Osteoblast (primary cell): Measurements from ENCODE around the gene BTK. TPM values are rescaled to one million over a fixed set of nuclear protein-coding genes. Genes with fewer than 3 reads are reported as not detected.
A peak's percentile ranks its signal among the peaks of the same experiment; 100 is the strongest.

Experiments used
- DNase-seq: peaks from one replicate; pipeline ENCODE4 v3.0.0; 2011; ENCODE audit warnings: low spot score, mixed read lengths; ENCODE audit not compliant: insufficient read length; ENCODE audit errors: missing footprints
- H2AFZ ChIP-seq: 2 replicates; pipeline ENCODE4 v1.6.0; 2011; ENCODE audit warnings: mild to moderate bottlenecking, low read length
- H3K27ac ChIP-seq: 2 replicates; pipeline ENCODE4 v1.5.1; 2011; ENCODE audit warnings: mild to moderate bottlenecking, low read depth, low read length, moderate library complexity
- H3K27me3 ChIP-seq: 2 replicates; pipeline ENCODE4 v1.6.0; 2012; ENCODE audit warnings: mild to moderate bottlenecking, control low read depth, inconsistent platforms, low read length, moderate library complexity; ENCODE audit not compliant: insufficient read depth
- H3K36me3 ChIP-seq: 2 replicates; pipeline ENCODE4 v1.5.1; 2011; ENCODE audit warnings: mild to moderate bottlenecking, low read length, control low read depth, moderate library complexity; ENCODE audit not compliant: insufficient read depth
- H3K4me1 ChIP-seq: 2 replicates; pipeline ENCODE4 v1.5.1; 2011; ENCODE audit warnings: mild to moderate bottlenecking, low read length, control low read depth, moderate library complexity; ENCODE audit not compliant: insufficient read depth
- H3K4me2 ChIP-seq: 2 replicates; pipeline ENCODE4 v1.6.0; 2011; ENCODE audit warnings: mild to moderate bottlenecking, low read length; ENCODE audit not compliant: insufficient read depth
- H3K4me3 ChIP-seq: fragments of 200-600 bp; sonication (generic); 3 replicates; pipeline ENCODE4 v1.5.1; 2012; ENCODE audit warnings: mild to moderate bottlenecking, low read length, inconsistent platforms; ENCODE audit not compliant: insufficient read depth
- H3K79me2 ChIP-seq: 2 replicates; pipeline ENCODE4 v1.6.0; 2012; ENCODE audit warnings: mild to moderate bottlenecking, low read length, control low read depth, inconsistent platforms; ENCODE audit not compliant: insufficient read depth
- H3K9me3 ChIP-seq: 2 replicates; pipeline ENCODE4 v1.5.1; 2011; ENCODE audit warnings: low read depth, low read length, control low read depth
- H4K20me1 ChIP-seq: 2 replicates; pipeline ENCODE4 v1.6.0; 2012; ENCODE audit warnings: mild to moderate bottlenecking, low read length, control low read depth; ENCODE audit not compliant: insufficient read depth
- total RNA-seq: library from RNA; depleted of rRNA; stranded (reverse); fragments of >200 nt; gene quantifications from 2 replicates; pipeline ENCODE4 v1.2.3, GENCODE V29; 2012
- TF ChIP-seq, protein P1 (sequence below): IDR thresholded peaks from 2 replicates; pipeline ENCODE4 v1.5.1; 2011; ENCODE audit warnings: mild to moderate bottlenecking, low read depth, low read length, moderate library complexity; ENCODE audit errors: extremely low read depth

BTK gene
- total RNA-seq, 1 donor = not detected

DNA sequence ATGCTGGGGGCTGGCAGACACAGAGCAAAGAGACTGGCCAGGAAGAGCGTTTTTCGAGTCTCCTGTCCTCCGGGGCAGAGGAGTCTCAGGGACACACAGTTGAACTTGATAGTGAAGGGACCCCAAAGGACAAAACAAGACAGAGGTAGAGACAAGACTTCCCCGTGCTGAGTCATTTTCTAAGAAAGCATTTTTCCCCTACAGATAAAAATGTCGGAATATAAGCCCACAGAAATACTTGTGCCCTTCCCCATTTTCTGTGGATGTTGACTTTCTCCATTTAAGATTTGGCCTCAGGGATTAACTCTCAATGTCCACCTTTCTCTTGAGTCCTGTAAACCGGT is 523 bp upstream of the BTK start:
- peaks cover under 1% of the 10 kb centered on the region for H4K20me1 ChIP-seq
- no peak overlapping the region for H3K27ac ChIP-seq
- peaks cover under 1% of the 10 kb centered on the region for H3K36me3 ChIP-seq
- peaks cover 16% of the 10 kb centered on the region for H3K27me3 ChIP-seq
- no peak overlapping the region for H3K4me3 ChIP-seq
- H3K79me2 ChIP-seq = peaks cover 6% of the 10 kb centered on the region
- H2AFZ ChIP-seq = no peak overlapping the region
- no peak overlapping the region for H3K4me2 ChIP-seq
- no peaks in the 10 kb centered on the region for H3K9me3 ChIP-seq
- TF ChIP-seq, protein P1, sequence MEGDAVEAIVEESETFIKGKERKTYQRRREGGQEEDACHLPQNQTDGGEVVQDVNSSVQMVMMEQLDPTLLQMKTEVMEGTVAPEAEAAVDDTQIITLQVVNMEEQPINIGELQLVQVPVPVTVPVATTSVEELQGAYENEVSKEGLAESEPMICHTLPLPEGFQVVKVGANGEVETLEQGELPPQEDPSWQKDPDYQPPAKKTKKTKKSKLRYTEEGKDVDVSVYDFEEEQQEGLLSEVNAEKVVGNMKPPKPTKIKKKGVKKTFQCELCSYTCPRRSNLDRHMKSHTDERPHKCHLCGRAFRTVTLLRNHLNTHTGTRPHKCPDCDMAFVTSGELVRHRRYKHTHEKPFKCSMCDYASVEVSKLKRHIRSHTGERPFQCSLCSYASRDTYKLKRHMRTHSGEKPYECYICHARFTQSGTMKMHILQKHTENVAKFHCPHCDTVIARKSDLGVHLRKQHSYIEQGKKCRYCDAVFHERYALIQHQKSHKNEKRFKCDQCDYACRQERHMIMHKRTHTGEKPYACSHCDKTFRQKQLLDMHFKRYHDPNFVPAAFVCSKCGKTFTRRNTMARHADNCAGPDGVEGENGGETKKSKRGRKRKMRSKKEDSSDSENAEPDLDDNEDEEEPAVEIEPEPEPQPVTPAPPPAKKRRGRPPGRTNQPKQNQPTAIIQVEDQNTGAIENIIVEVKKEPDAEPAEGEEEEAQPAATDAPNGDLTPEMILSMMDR = no peak
- peaks cover under 1% of the 10 kb centered on the region for H3K4me1 ChIP-seq
- no peak for DNase-seq

DNA sequence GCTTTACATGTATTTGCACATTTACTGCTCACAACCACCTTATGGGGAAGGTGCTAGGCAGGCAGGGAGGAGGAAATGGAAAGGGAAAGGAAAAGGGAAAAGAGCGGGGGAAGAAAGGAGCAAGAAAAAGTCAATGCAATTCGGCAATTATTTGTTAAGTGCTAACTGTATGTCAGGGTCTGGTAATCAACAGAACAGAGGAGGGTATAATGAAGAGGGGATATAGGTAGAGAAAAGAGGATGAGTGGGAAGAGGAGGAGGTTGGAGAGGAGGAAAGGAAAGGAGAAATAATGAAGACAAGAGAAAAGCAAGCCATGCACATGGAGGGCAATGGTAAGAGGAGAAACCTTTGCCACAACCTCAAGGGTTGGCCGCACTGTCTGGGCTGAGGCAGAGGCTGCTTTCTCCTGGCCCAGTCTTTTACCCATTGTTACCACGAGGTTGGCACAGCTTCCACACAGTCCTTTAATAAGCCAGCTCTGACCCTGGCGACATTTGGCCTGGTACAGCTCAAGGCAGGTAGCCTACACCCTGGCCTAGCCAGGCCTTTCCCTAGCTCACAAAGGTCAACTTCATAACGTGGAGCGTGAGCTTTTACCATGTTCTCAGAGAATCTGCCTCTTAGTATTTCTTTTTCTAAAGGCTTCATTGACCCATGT is 836 bp downstream of the BTK start:
- H3K79me2 ChIP-seq = no peaks in the 10 kb centered on the region
- H4K20me1 ChIP-seq = no peaks in the 10 kb centered on the region
- peaks cover 16% of the 10 kb centered on the region for H3K27me3 ChIP-seq
- no peak overlapping the region for H2AFZ ChIP-seq
- no peaks in the 10 kb centered on the region for H3K9me3 ChIP-seq
- H3K27ac ChIP-seq = no peak overlapping the region
- H3K4me1 ChIP-seq = no peaks in the 10 kb centered on the region
- no peaks in the 10 kb centered on the region for H3K36me3 ChIP-seq
- no peak overlapping the region for H3K4me3 ChIP-seq
- no peak overlapping the region for H3K4me2 ChIP-seq
- TF ChIP-seq, protein P1 = no peak
- DNase-seq = peak; percentile 25

DNA sequence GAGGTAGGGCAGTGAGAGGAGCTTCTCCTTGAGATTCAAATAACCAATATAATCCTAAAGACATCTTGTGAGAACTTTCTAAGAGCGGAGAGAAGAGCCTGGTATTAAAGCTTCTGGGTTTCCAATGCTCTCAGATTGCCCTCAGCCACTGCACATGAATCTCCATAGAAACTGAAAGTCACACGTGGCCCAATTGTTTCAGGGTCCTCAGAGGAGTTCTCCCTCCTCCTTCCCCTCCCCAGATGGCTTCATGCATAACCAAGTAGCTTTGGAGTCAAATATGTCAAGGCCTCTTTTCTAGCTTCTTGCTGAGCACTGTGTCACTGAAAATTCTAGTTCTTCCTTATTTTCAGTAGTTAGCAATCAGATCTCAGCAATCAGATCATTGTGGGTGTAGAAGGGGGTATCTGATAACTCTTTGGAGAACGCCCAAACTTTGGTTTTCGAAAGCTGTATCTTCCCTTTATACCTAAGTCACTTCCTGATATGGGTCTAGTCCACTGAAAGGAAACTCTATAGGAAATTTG is 2.2 kb downstream of the BTK start:
- no peaks in the 10 kb centered on the region for H3K36me3 ChIP-seq
- H3K79me2 ChIP-seq = no peaks in the 10 kb centered on the region
- DNase-seq = peak; percentile 26
- H4K20me1 ChIP-seq = no peaks in the 10 kb centered on the region
- H3K4me2 ChIP-seq = no peak overlapping the region
- TF ChIP-seq, protein P1 = no peak
- no peaks in the 10 kb centered on the region for H3K9me3 ChIP-seq
- no peaks in the 10 kb centered on the region for H3K4me1 ChIP-seq
- H3K27me3 ChIP-seq = peaks cover 12% of the 10 kb centered on the region
- no peak overlapping the region for H2AFZ ChIP-seq
- no peak overlapping the region for H3K27ac ChIP-seq
- no peak overlapping the region for H3K4me3 ChIP-seq

DNA sequence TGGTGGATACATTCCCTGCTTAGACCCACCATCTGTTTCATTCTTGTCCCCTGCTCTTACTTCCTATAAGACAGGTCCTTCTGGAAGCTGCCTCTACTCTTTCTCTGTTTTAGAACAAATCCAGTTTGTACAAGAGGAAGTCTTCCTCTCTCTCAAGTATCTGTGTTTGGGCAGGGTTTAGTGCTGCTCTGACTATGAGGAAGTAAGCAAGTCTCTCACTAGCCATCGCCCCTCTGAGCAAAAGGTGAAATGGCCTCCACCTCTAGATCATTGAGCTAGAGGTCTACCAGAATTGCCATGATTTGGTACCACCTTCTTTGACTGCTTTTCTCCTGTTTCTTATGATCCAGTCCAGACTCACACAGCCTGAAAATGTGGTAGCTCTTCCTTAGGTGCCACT is 8.4 kb downstream of the BTK start:
- TF ChIP-seq, protein P1 = no peak

More for the DNA sequence above, 8.4 kb downstream of the BTK start:
- no peak for DNase-seq
- Histone ChIP-seq H3K27me3 (peaks cover 7% of the 10 kb centered on the region), H2AFZ (no peak overlapping the region), H3K27ac (no peak overlapping the region), H3K4me2 (no peak overlapping the region), H3K4me1 (no peaks in the 10 kb centered on the region), H4K20me1 (no peaks in the 10 kb centered on the region), H3K9me3 (no peaks in the 10 kb centered on the region), H3K79me2 (no peaks in the 10 kb centered on the region), H3K36me3 (no peaks in the 10 kb centered on the region), H3K4me3 (no peak overlapping the region)
